Measurements from ENCODE around the gene PRICKLE4.
"Not testable (repeated sequence)": the region's sequence is repeated elsewhere in the genome, so short reads cannot be mapped to it uniquely, and the experiment has no call there.

The PRICKLE4 gene

GRCh38 chr6:41801380-41801779 is 20.8 kb downstream of the PRICKLE4 start:
- no peak for DNase-seq

GRCh38 chr6:41805830-41806774 is 25.5 kb downstream of the PRICKLE4 start:
- DNase-seq: no peak

- no peak for DNase-seq
Observed at GRCh38 chr6:41811095-41811494, 30.5 kb downstream of the PRICKLE4 start.

GRCh38 chr6:41811946-41812345 is 31.4 kb downstream of the PRICKLE4 start:
- not testable (repeated sequence) for DNase-seq

- DNase-seq: no peak
Observed at GRCh38 chr6:41813469-41813868, 32.9 kb downstream of the PRICKLE4 start.

GRCh38 chr6:41813956-41814355 is 33.4 kb downstream of the PRICKLE4 start:
- no peak for DNase-seq

- DNase-seq: no peak
Observed at GRCh38 chr6:41814629-41815028, 34.0 kb downstream of the PRICKLE4 start.

- DNase-seq: no peak
Observed at GRCh38 chr6:41815587-41815986, 35.0 kb downstream of the PRICKLE4 start.

GRCh38 chr6:41818271-41819054 is 37.9 kb downstream of the PRICKLE4 start:
- DNase-seq: no peak

- DNase-seq: no peak
Observed at GRCh38 chr6:41821266-41821665, 40.7 kb downstream of the PRICKLE4 start.

- no peak for DNase-seq
Observed at GRCh38 chr6:41822021-41822420, 41.4 kb downstream of the PRICKLE4 start.

GRCh38 chr6:41823178-41823577 is 42.6 kb downstream of the PRICKLE4 start:
- no peak for DNase-seq

GRCh38 chr6:41824571-41825569 is 44.3 kb downstream of the PRICKLE4 start:
- DNase-seq: no peak

GRCh38 chr6:41826343-41827022 is 45.9 kb downstream of the PRICKLE4 start:
- DNase-seq: no peak

GRCh38 chr6:41832263-41832662 is 51.7 kb downstream of the PRICKLE4 start:
- DNase-seq: no peak

- no peak for DNase-seq
Observed at GRCh38 chr6:41836022-41836659, 55.6 kb downstream of the PRICKLE4 start.

GRCh38 chr6:41836660-41837052 is 56.1 kb downstream of the PRICKLE4 start:
- DNase-seq: no peak
